Sigmoid colon (tissue), 4 donors: Measurements from ENCODE around the gene SLC35G4.

Source experiments
- CTCF ChIP-seq, 4 experiments: fragments of 450-650 bp in 3 of 4; fragments of 200-600 bp in 1 of 4; IDR thresholded peaks; one replicate each; pipeline ENCODE4 v1.5.1; 2016 to 2019; ENCODE audit warnings: antibody characterized with exemption in 4 of 4, mild to moderate bottlenecking in 3 of 4, moderate library complexity in 2 of 4
- EP300 ChIP-seq, 4 donors: sonication (generic); formaldehyde crosslinking; IDR thresholded peaks; one replicate each; pipeline ENCODE4 v1.6.1; 2017; ENCODE audit warnings: antibody characterized with exemption in 4 of 4
- POLR2A ChIP-seq, 2 donors: fragments of 450-650 bp; IDR thresholded peaks; one replicate each; pipeline ENCODE4 v1.6.1; 2016; ENCODE audit warnings: antibody characterized with exemption in 2 of 2, mild to moderate bottlenecking in 2 of 2, moderate library complexity in 2 of 2
- POLR2AphosphoS5 ChIP-seq, 4 donors: sonication (generic); formaldehyde crosslinking; IDR thresholded peaks; one replicate each; pipeline ENCODE4 v1.6.1; 2017; ENCODE audit warnings: antibody characterized with exemption in 4 of 4

- no peak for TF ChIP-seq EP300 (IDR thresholded peaks at IDR 0.05)
- no peak for TF ChIP-seq CTCF (IDR thresholded peaks at IDR 0.05)
- no peak for TF ChIP-seq POLR2A (IDR thresholded peaks at IDR 0.05)
- TF ChIP-seq POLR2AphosphoS5 (IDR thresholded peaks at IDR 0.05), result no peak
Measured at GRCh38 chr18:11574545-11574944, 34.9 kb upstream of the SLC35G4 start.
